ENCODE results near the gene MTA1. TPM values are rescaled to one million over a fixed set of nuclear protein-coding genes. Genes with fewer than 3 reads are reported as not detected.

MTA1 gene
- total and polyA plus RNA-seq, 2 of the 8 experiments (the other 6 are each of a cell fraction or from before 2014, with no cell fraction given) = 73.9 to 221 TPM

GRCh38 chr14:105450864-105451720, 31.5 kb downstream of the MTA1 start:
- Histone ChIP-seq H2AFZ (ENCODE audit: low read length) (no peak overlapping the region), H4K8ac (ENCODE audit: extremely low read depth, insufficient read depth, low read length) (no peak overlapping the region), H3K79me2 (ENCODE audit: control insufficient read depth in 1 of 2, insufficient read depth in 2 of 2, low read length in 2 of 2) (peaks cover 0 to 2% of the 10 kb centered on the region in 2 experiments; a peak in 1 of 4 replicates), H3K4me1 (replicated peaks in 1 of 4; ENCODE audit: control insufficient read depth in 3 of 4, insufficient read depth in 4 of 4, low read length in 3 of 4) (no peaks in the 10 kb centered on the region), H3K9ac (replicated peaks in 1 of 4; ENCODE audit: extremely low read depth in 1 of 4, low read depth in 3 of 4, low read length in 3 of 4) (no peak overlapping the region), H3K4me2 (ENCODE audit: insufficient read depth in 1 of 2, low read depth in 2 of 2, low read length in 2 of 2) (no peak overlapping the region), H3K9me3 (ENCODE audit: insufficient read depth in 2 of 2, low read depth in 1 of 2, low read length in 1 of 2) (no peaks in the 10 kb centered on the region), H3K27me3 (replicated peaks in 1 of 4; ENCODE audit: control insufficient read depth in 3 of 4, extremely low read depth in 1 of 4, insufficient read depth in 3 of 4, low read length in 3 of 4) (no peaks in the 10 kb centered on the region), H4K20me1 (replicated peaks in 1 of 2; ENCODE audit: control insufficient read depth in 1 of 2, insufficient read depth in 2 of 2, low read length in 2 of 2) (peaks cover 13 to 24% of the 10 kb centered on the region in 2 experiments), H3K14ac (ENCODE audit: insufficient read length) (no peak overlapping the region), H2AK5ac (ENCODE audit: low read depth, low read length) (no peak overlapping the region), H3K23me2 (ENCODE audit: low read depth, low read length) (no peaks in the 10 kb centered on the region), H3K36me3 (ENCODE audit: control insufficient read depth in 2 of 4, insufficient read depth in 4 of 4, low read length in 3 of 4) (peaks cover 20 to 63% (median 38%) of the 10 kb centered on the region in 4 experiments), H3K18ac (ENCODE audit: extremely low read depth, low read length) (no peak overlapping the region), H2BK15ac (ENCODE audit: low read length) (no peak overlapping the region), H2BK20ac (ENCODE audit: low read length) (no peak overlapping the region), H4K5ac (ENCODE audit: insufficient read length, low read depth, low read length) (no peak overlapping the region), H3K4me3 (ENCODE audit: extremely low read depth in 1 of 4, insufficient read depth in 2 of 4, low read depth in 3 of 4, low read length in 4 of 4) (no peak overlapping the region), H2BK120ac (replicated peaks; ENCODE audit: low read depth, low read length) (no peak overlapping the region), H2BK12ac (ENCODE audit: low read depth, low read length) (no peak overlapping the region), H3K27ac (ENCODE audit: low read depth, low read length) (no peak overlapping the region), H3K56ac (replicated peaks; ENCODE audit: insufficient read length, low read depth, low read length) (no peak overlapping the region), H3K79me1 (ENCODE audit: low read depth, low read length) (peaks cover 6% of the 10 kb centered on the region; the same call in 1 of the 2 replicates), H2BK5ac (ENCODE audit: low read depth, low read length) (no peak overlapping the region), H3K4ac (replicated peaks; ENCODE audit: insufficient read length, low read depth, low read length) (no peak overlapping the region), H4K91ac (replicated peaks; ENCODE audit: insufficient read length, low read length) (no peak overlapping the region), H3K23ac (ENCODE audit: insufficient read length) (no peak overlapping the region)
- ChIA-PET CTCF (ENCODE audit: partially characterized antibody) (interaction anchor here (0.6 to 2.5 kb wide), 7 partner anchors 11 to 72 kb away, joined by 3 to 11 read pairs (median 4); no protein-coding TSS in a partner anchor), POLR2A (ENCODE audit: partially characterized antibody) (interaction anchor here (1.5 kb wide), 1 partner anchor 18 kb away, joined by 3 read pairs; no protein-coding TSS in a partner anchor)
- WGBS, 2 experiments (ENCODE audit: extremely low coverage in 1 of 2, insufficient coverage in 1 of 2, insufficient read length in 1 of 2, insufficient replicate concordance in 2 of 2, low coverage in 1 of 2, low lambda C conversion rate in 2 of 2, missing lambda C conversion rate in 1 of 2) = 92% methylated on average over 29 of the region's 29 CpGs; no CpG with 5 or more reads in 1 of the 2 experiments
- no peak for FAIRE-seq
- DNase-seq (ENCODE audit: low read depth in 1 of 2, low spot score in 2 of 2) = no peak
- TF ChIP-seq EP300 (IDR thresholded peaks at IDR 0.05; ENCODE audit: borderline replicate concordance in 1 of 2, low read depth in 2 of 2, low read length in 2 of 2) = no peak
- no peak for TF ChIP-seq MAX (IDR thresholded peaks at IDR 0.05)

All from H1 (cell line).